Epithelial cell of proximal tubule (primary cell): ENCODE measurements around the gene EGLN1. TPM values are rescaled to one million over a fixed set of nuclear protein-coding genes. Genes with fewer than 3 reads are reported as not detected.

Experiments used
- DNase-seq: peaks from one replicate; pipeline ENCODE4 v3.0.0-alpha.2; 2011; ENCODE audit warnings: low read depth
- H3K4me3 ChIP-seq: 2 replicates; pipeline ENCODE4 v1.5.1; 2011; ENCODE audit warnings: low read depth, mild to moderate bottlenecking, low read length
- total RNA-seq: library from RNA; depleted of rRNA; stranded (reverse); fragments of >200 nt; gene quantifications from 2 replicates; pipeline ENCODE4 v1.2.3, GENCODE V29; 2015
- TF ChIP-seq, protein P1 (sequence below): conservative IDR thresholded peaks from 2 replicates; pipeline ENCODE4 v1.5.1; 2012; ENCODE audit warnings: low read depth, mild to moderate bottlenecking, low read length

Gene EGLN1
- total RNA-seq, 1 donor from 2014 or later = 34.5 TPM

- TF ChIP-seq, protein P1, sequence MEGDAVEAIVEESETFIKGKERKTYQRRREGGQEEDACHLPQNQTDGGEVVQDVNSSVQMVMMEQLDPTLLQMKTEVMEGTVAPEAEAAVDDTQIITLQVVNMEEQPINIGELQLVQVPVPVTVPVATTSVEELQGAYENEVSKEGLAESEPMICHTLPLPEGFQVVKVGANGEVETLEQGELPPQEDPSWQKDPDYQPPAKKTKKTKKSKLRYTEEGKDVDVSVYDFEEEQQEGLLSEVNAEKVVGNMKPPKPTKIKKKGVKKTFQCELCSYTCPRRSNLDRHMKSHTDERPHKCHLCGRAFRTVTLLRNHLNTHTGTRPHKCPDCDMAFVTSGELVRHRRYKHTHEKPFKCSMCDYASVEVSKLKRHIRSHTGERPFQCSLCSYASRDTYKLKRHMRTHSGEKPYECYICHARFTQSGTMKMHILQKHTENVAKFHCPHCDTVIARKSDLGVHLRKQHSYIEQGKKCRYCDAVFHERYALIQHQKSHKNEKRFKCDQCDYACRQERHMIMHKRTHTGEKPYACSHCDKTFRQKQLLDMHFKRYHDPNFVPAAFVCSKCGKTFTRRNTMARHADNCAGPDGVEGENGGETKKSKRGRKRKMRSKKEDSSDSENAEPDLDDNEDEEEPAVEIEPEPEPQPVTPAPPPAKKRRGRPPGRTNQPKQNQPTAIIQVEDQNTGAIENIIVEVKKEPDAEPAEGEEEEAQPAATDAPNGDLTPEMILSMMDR = no peak
- peak within 1 kb of the TSS; percentile 83 for H3K4me3 ChIP-seq
- peak; percentile 70 for DNase-seq
Measured at GRCh38 chr1:231337472-231338269, 84.4 kb downstream of the EGLN1 start, which contains the start of gene EXOC8. EXOC8 (minus strand) TSS chr1:231337852; CDS start chr1:231337745, 107 bp downstream.

- TF ChIP-seq, protein P1 = no peak
- H3K4me3 ChIP-seq = peak overlapping the region; percentile 83
- DNase-seq = no peak
Measured at GRCh38 chr1:231337043-231337471, 85.0 kb downstream of the EGLN1 start.

GRCh38 chr1:231335663-231336602 lies 86.2 kb downstream of the EGLN1 start:
- TF ChIP-seq, protein P1 = no peak
- H3K4me3 ChIP-seq = peak overlapping the region; percentile 83
- DNase-seq = no peak

DNA sequence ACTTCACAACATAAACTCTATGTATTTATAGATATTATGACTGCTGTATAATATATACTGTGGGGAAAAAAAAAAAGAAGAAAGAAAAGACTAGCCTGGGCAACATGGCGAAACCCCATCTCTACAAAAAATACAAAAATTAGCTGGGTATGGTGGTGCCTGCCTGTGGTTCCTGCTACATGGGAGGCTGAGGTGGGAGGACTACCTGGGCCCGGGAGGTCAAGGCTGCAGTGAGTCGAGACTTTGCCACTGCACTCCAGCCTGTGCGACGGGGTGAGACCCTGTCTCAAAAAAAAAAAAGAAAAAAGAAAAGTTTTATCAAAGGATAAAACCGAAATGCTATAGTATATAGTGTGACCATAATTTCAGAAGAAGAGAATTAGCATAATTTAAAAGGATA lies 87.1 kb downstream of the EGLN1 start:
- no peak for DNase-seq
- TF ChIP-seq, protein P1 = no peak
- peak overlapping the region; percentile 37 for H3K4me3 ChIP-seq

DNA sequence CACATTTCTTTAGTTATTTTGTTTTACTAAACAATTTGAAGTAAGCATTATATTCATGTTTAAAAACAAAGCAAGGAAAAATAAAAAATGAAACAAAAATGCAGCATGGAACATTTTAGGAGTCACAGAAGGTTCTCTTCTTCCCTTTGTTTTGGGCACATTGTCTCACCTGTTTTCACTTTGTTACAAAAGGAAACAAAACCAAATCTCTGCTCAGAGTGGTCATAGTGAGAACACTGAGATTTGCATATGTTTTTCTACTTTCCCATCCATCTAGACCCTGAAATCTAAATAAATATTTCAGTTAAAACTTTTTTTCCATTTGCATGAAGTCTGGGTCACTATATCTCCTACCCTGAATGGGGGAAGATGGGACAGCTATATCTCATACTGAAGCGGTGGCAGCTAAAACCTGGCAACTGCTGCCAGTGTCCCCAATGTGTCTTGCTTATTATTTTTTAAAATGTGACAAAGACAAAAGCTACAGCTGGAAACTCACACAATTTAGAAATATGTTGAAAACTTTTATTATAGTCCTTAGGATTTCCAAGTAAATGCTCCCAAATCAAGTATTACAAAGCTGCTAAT lies 87.9 kb downstream of the EGLN1 start:
- peak overlapping the region; percentile 37 for H3K4me3 ChIP-seq
- no peak for DNase-seq

GRCh38 chr1:231332761-231333160 lies 89.3 kb downstream of the EGLN1 start:
- TF ChIP-seq, protein P1 = no peak

More for the DNA sequence above, 87.9 kb downstream of the EGLN1 start:
- TF ChIP-seq, protein P1 = no peak

More at GRCh38 chr1:231332761-231333160, 89.3 kb downstream of the EGLN1 start:
- no peak overlapping the region for H3K4me3 ChIP-seq
- DNase-seq = no peak
